K562 (cell line): ENCODE measurements around the gene CYB5R3. TPM values are rescaled to one million over a fixed set of nuclear protein-coding genes. Genes with fewer than 3 reads are reported as not detected.

Experiments used
- ASH1L ChIP-seq: fragments of 450-650 bp; IDR thresholded peaks from 2 replicates; pipeline ENCODE4 v1.6.1; 2018; ENCODE audit warnings: borderline replicate concordance, mild to moderate bottlenecking, low read depth; ENCODE audit not compliant: partially characterized antibody
- BRD9 ChIP-seq: fragments of 450-650 bp; IDR thresholded peaks from 2 replicates; pipeline ENCODE4 v1.6.1; 2018; ENCODE audit warnings: low read depth; ENCODE audit not compliant: partially characterized antibody
- CC2D1A ChIP-seq: fragments of 450-650 bp; IDR thresholded peaks from 2 replicates; pipeline ENCODE4 v1.6.1; 2017; ENCODE audit warnings: mild to moderate bottlenecking
- CCNT2 ChIP-seq: IDR thresholded peaks from 2 replicates; pipeline ENCODE4 v1.6.1; 2011; ENCODE audit warnings: borderline replicate concordance, low read depth, mild to moderate bottlenecking, moderate library complexity, mixed read lengths, low read length; ENCODE audit not compliant: insufficient read length; ENCODE audit errors: extremely low read depth
- E2F3 ChIP-seq: fragments of 250-450 bp; sonication (Bioruptor Pico); IDR thresholded peaks from 2 replicates; pipeline ENCODE4 v1.4.0; 2020; ENCODE audit warnings: mild to moderate bottlenecking
- NELFE ChIP-seq: IDR thresholded peaks from 2 replicates; pipeline ENCODE4 v1.6.1; 2011; ENCODE audit warnings: mild to moderate bottlenecking; ENCODE audit not compliant: insufficient read depth, insufficient read length
- PCBP1 ChIP-seq: fragments of 200-400 bp; formaldehyde crosslinking; IDR thresholded peaks from 2 replicates; pipeline ENCODE4 v1.6.1; 2018; ENCODE audit warnings: mild to moderate bottlenecking, low read depth, low read length; ENCODE audit not compliant: poor library complexity, severe bottlenecking
- POU5F1 ChIP-seq: fragments of 150-350 bp; IDR thresholded peaks from 2 replicates; pipeline ENCODE4 v1.6.1; 2014; ENCODE audit warnings: borderline replicate concordance, low read length, low read depth, mild to moderate bottlenecking; ENCODE audit not compliant: partially characterized antibody
- PRMT5 ChIP-seq: sonication (generic); formaldehyde crosslinking; IDR thresholded peaks from 2 replicates; pipeline ENCODE4 v1.5.0; 2020; ENCODE audit warnings: missing genetic modification reagents
- RBM17 ChIP-seq: fragments of 200-400 bp; formaldehyde crosslinking; IDR thresholded peaks from 2 replicates; pipeline ENCODE4 v1.6.1; 2017; ENCODE audit warnings: low read depth, mild to moderate bottlenecking, low read length, borderline replicate concordance
- SAP30 ChIP-seq: fragments of 200-600 bp; sonication (generic); IDR thresholded peaks from 2 replicates; pipeline ENCODE4 v1.6.1; 2012; ENCODE audit warnings: borderline replicate concordance, low read depth, mild to moderate bottlenecking, moderate library complexity, low read length, control low read depth, inconsistent platforms; ENCODE audit not compliant: insufficient read depth, poor library complexity, severe bottlenecking
- TBP ChIP-seq: optimal IDR thresholded peaks from 2 replicates; pipeline ENCODE3; 2011; ENCODE audit warnings: low read depth, low read length, improper control_type of control experiment
- TSC22D4 ChIP-seq: fragments of 450-650 bp; IDR thresholded peaks from 2 replicates; pipeline ENCODE4 v1.6.1; 2016; ENCODE audit warnings: missing genetic modification characterization, missing biosample characterization, control low read depth
- VEZF1 ChIP-seq: fragments of 200-800 bp; sonication (Bioruptor generic); IDR thresholded peaks from 2 replicates; pipeline ENCODE4 v1.6.1; 2017; ENCODE audit warnings: missing genetic modification characterization, missing compliant biosample characterization
- polyA plus RNA-seq, 8 experiments: library from polyadenylated mRNA; depleted of rRNA in 4 of 8; stranded (reverse) in 5 of 8; unstranded in 3 of 8; fragments of >200 nt; fragmentation: Nextera tagmentation in 2 of 8; fragmentation: Illumina TruSeq in 1 of 8; extraction: Ambion mirVana in 2 of 8; extraction: Trizol in 1 of 8; gene quantifications; 2 replicates each; pipeline versions ENCODE4 v1.2.1 to v1.2.3, GENCODE V29; 2011 to 2014; ENCODE audit warnings: inconsistent platforms in 1 of 8, missing spikeins in 1 of 8
- total RNA-seq, 7 experiments: library from RNA; depleted of rRNA in 6 of 7; stranded (reverse); fragments of >200 nt in 6 of 7; fragmentation: Illumina TruSeq in 2 of 7; extraction: Trizol in 2 of 7; gene quantifications; 2 replicates each; pipeline versions ENCODE4 v1.2.1 to v1.2.3, GENCODE V29; 2011 to 2021; ENCODE audit warnings: low replicate concordance in 1 of 7
- TF ChIP-seq, protein P1 (sequence below), 2 experiments: fragments of 450-650 bp in 1 of 2; sonication (generic) in 1 of 2; formaldehyde crosslinking in 1 of 2; IDR thresholded peaks in 1 of 2; conservative IDR thresholded peaks in 1 of 2; 2 replicates each; pipeline versions ENCODE4 v1.6.1 to v1.8.1; 2016 to 2023; ENCODE audit warnings: mild to moderate bottlenecking in 2 of 2, moderate library complexity in 2 of 2, inconsistent platforms in 1 of 2, missing genetic modification reagents in 1 of 2
- TF ChIP-seq, protein P2 (sequence below): fragments of 450-650 bp; IDR thresholded peaks from 2 replicates; pipeline ENCODE4 v1.7.1; 2018; ENCODE audit warnings: mild to moderate bottlenecking, low read depth; ENCODE audit not compliant: partially characterized antibody

CYB5R3 gene
- total and polyA plus RNA-seq, 9 of the 15 experiments (the other 6 are each of a cell fraction or from before 2014, with no cell fraction given) = 1.4 to 66.8 (median 23.4) TPM

GRCh38 chr22:42614312-42615091 lies 34.7 kb downstream of the CYB5R3 start, which contains the start of gene POLDIP3 (continued):
- TF ChIP-seq CC2D1A = no peak
- no peak for TF ChIP-seq POU5F1
- TF ChIP-seq, protein P1, sequence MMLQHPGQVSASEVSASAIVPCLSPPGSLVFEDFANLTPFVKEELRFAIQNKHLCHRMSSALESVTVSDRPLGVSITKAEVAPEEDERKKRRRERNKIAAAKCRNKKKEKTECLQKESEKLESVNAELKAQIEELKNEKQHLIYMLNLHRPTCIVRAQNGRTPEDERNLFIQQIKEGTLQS (IDR thresholded peaks at IDR 0.05) = no peak
- TF ChIP-seq, protein P1 (CRISPR knock-in tag; conservative IDR thresholded peaks at IDR 0.05) = no peak
- no peak for TF ChIP-seq PRMT5 (CRISPR knock-in tag)
- TF ChIP-seq, protein P2, sequence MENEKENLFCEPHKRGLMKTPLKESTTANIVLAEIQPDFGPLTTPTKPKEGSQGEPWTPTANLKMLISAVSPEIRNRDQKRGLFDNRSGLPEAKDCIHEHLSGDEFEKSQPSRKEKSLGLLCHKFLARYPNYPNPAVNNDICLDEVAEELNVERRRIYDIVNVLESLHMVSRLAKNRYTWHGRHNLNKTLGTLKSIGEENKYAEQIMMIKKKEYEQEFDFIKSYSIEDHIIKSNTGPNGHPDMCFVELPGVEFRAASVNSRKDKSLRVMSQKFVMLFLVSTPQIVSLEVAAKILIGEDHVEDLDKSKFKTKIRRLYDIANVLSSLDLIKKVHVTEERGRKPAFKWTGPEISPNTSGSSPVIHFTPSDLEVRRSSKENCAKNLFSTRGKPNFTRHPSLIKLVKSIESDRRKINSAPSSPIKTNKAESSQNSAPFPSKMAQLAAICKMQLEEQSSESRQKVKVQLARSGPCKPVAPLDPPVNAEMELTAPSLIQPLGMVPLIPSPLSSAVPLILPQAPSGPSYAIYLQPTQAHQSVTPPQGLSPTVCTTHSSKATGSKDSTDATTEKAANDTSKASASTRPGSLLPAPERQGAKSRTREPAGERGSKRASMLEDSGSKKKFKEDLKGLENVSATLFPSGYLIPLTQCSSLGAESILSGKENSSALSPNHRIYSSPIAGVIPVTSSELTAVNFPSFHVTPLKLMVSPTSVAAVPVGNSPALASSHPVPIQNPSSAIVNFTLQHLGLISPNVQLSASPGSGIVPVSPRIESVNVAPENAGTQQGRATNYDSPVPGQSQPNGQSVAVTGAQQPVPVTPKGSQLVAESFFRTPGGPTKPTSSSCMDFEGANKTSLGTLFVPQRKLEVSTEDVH = no peak
- peak; percentile 0 for TF ChIP-seq SAP30
- no peak for TF ChIP-seq NELFE
- TF ChIP-seq PCBP1 = peak; percentile 53
- no peak for TF ChIP-seq RBM17
- TF ChIP-seq TSC22D4 = no peak
- peak; percentile 33 for TF ChIP-seq CCNT2
- TF ChIP-seq BRD9 = no peak
- TF ChIP-seq VEZF1 (CRISPR knock-in tag) = peak; percentile 81
- no peak for TF ChIP-seq TBP
- no peak for TF ChIP-seq ASH1L
- TF ChIP-seq E2F3 (CRISPR knock-in tag) = no peak
